CD8-positive, alpha-beta memory T cell (primary cell): ENCODE data around the gene TRAF3IP1. TPM values are rescaled to one million over a fixed set of nuclear protein-coding genes. Genes with fewer than 3 reads are reported as not detected.

Experiments used
- CTCF ChIA-PET: fragments of 350-600 bp; sonication (Branson Sonifier 250); formaldehyde crosslinking; loops from one replicate; lab custom pipeline; 2021; ENCODE audit warnings: antibody characterized with exemption; lab: Charles Lee
- POLR2A ChIA-PET: fragments of 350-600 bp; sonication (Branson Sonifier 250); formaldehyde crosslinking; loops from one replicate; lab custom pipeline; 2021; ENCODE audit warnings: antibody characterized with exemption; lab: Charles Lee
- DNase-seq, 5 donors: peaks; one replicate each; pipeline versions ENCODE4 v3.0.0 to v3.0.0-alpha.2; 2020 to 2022; ENCODE audit warnings: mixed read lengths in 1 of 5
- H3K27ac ChIP-seq: one replicate; pipeline ENCODE4 v1.7.0; 2013; ENCODE audit warnings: low read depth, mild to moderate bottlenecking, low read length, moderate library complexity
- H3K27me3 ChIP-seq: 2 replicates; pipeline ENCODE4 v1.7.0; 2013; ENCODE audit warnings: low read length, mild to moderate bottlenecking; ENCODE audit not compliant: insufficient read depth, poor library complexity, severe bottlenecking
- H3K36me3 ChIP-seq: 2 replicates; pipeline ENCODE4 v1.7.0; 2013; ENCODE audit warnings: mild to moderate bottlenecking, low read length, moderate library complexity; ENCODE audit not compliant: insufficient read depth
- H3K4me1 ChIP-seq: 2 replicates; pipeline ENCODE4 v1.7.0; 2013; ENCODE audit warnings: mild to moderate bottlenecking, low read length, moderate library complexity; ENCODE audit not compliant: insufficient read depth
- H3K4me3 ChIP-seq: 2 replicates; pipeline ENCODE4 v1.7.0; 2013; ENCODE audit warnings: mild to moderate bottlenecking, low read length
- H3K9me3 ChIP-seq: 2 replicates; pipeline ENCODE4 v1.7.0; 2013; ENCODE audit warnings: mild to moderate bottlenecking, low read length
- H3K27ac Mint-ChIP-seq, 8 donors: one replicate each; pipeline ENCODE4 v1.8.0; 2020 to 2021; ENCODE audit warnings: mixed read lengths in 8 of 8, mild to moderate bottlenecking in 6 of 8, inconsistent platforms in 3 of 8, moderate library complexity in 3 of 8
- H3K27me3 Mint-ChIP-seq, 2 donors: one replicate each; pipeline ENCODE4 v1.8.0; 2020 to 2021; ENCODE audit warnings: mixed read lengths in 2 of 2, mild to moderate bottlenecking in 1 of 2, moderate library complexity in 1 of 2
- H3K36me3 Mint-ChIP-seq, 3 donors: one replicate each; pipeline ENCODE4 v1.8.0; 2020 to 2021; ENCODE audit warnings: mixed read lengths in 3 of 3, inconsistent platforms in 1 of 3, mild to moderate bottlenecking in 1 of 3
- H3K4me1 Mint-ChIP-seq, 3 donors: one replicate each; pipeline ENCODE4 v1.8.0; 2020 to 2021; ENCODE audit warnings: mixed read lengths in 3 of 3, inconsistent platforms in 1 of 3, mild to moderate bottlenecking in 1 of 3
- H3K4me3 Mint-ChIP-seq, 7 donors: one replicate each; pipeline ENCODE4 v1.8.0; 2020 to 2021; ENCODE audit warnings: mixed read lengths in 7 of 7, mild to moderate bottlenecking in 6 of 7, moderate library complexity in 4 of 7, inconsistent platforms in 2 of 7
- H3K9me3 Mint-ChIP-seq, 5 donors: one replicate each; pipeline ENCODE4 v1.8.0; 2020 to 2022; ENCODE audit warnings: mixed read lengths in 5 of 5, mild to moderate bottlenecking in 3 of 5, moderate library complexity in 2 of 5, inconsistent platforms in 1 of 5
- polyA plus RNA-seq: library from polyadenylated mRNA; unstranded; fragments of 300-500 nt; fragmentation: Illumina TruSeq; gene quantifications from one replicate; pipeline ENCODE4 v1.2.3, GENCODE V29; 2021
- total RNA-seq, 2 experiments: library from RNA; stranded (reverse); gene quantifications; one replicate each; pipeline ENCODE4 v1.2.3, GENCODE V29; 2021

Gene TRAF3IP1
- total and polyA plus RNA-seq, 3 experiments from 2014 or later = 10.2 to 15.9 (median 14.7) TPM

DNA sequence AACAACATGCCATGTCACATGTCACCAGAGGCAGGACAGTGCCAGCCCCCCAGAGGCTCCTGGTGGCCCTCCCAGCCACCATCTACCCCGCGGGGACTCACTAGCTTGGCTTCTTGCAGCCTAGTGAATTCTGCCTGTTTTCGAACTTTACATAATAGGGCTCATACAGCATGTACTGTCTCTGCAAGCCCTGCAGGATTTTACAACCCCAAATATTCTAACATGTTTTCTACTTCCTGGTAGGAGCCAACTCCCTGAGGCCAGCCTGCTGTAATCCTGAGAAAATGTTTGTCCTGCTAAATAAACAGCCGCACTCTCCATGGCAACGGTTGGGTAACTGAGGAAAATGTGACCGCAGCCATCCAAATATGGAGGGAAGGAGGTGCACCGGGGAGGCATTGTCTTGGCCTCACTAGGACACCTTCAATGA, 34.6 kb upstream of the TRAF3IP1 start:
- peak overlapping the region in 1 of 7 donors; percentile 39 for H3K4me3 Mint-ChIP-seq
- no peaks in the 10 kb centered on the region for H3K27me3 ChIP-seq
- no peaks in the 10 kb centered on the region for H3K9me3 ChIP-seq
- H3K4me1 ChIP-seq = peaks cover 23% of the 10 kb centered on the region
- H3K4me3 ChIP-seq = no peak overlapping the region
- peaks cover 41 to 69% (median 44%) of the 10 kb centered on the region in 3 donors for H3K4me1 Mint-ChIP-seq
- H3K9me3 Mint-ChIP-seq = no peaks in the 10 kb centered on the region
- H3K36me3 ChIP-seq = no peaks in the 10 kb centered on the region
- H3K27me3 Mint-ChIP-seq = no peaks in the 10 kb centered on the region
- H3K27ac ChIP-seq = no peak overlapping the region
- ChIA-PET POLR2A (no interaction called here), CTCF (interaction anchor here (1.1 to 2.6 kb wide), 2 partner anchors 23 to 363 kb away, joined by 3 to 7 read pairs; no protein-coding TSS in a partner anchor)
- H3K27ac Mint-ChIP-seq = peak overlapping the region in 2 of 8 donors; percentile 55 to 88
- no peak for DNase-seq
- H3K36me3 Mint-ChIP-seq = peaks cover 0 to 5% (median 0%) of the 10 kb centered on the region in 3 donors

DNA sequence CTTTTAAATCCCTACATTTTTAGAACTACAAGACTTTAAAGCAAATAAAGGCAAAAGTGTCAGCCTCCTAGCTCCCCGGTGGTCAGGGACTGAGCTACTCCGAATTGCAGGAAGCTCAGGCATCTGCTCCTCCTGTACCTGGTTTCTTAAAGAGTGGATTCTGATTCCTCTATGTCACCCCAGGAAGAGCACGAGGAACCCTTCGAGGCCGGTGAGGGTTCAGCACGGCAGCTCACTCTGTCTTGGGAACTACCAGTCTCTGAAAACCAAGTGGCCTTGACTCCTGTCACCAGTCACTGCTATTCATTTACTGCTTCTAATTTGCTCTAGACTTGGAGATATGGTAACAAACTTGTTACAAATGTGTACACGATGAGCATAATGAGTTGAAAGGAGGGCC, 34.2 kb upstream of the TRAF3IP1 start:
- H3K9me3 Mint-ChIP-seq = no peaks in the 10 kb centered on the region
- ChIA-PET CTCF (interaction anchor here (2.6 kb wide), 1 partner anchor 23 kb away, joined by 7 read pairs; no protein-coding TSS in a partner anchor), POLR2A (no interaction called here)
- H3K27me3 ChIP-seq = no peaks in the 10 kb centered on the region
- no peaks in the 10 kb centered on the region for H3K36me3 ChIP-seq
- peaks cover 0 to 5% (median 0%) of the 10 kb centered on the region in 3 donors for H3K36me3 Mint-ChIP-seq
- H3K4me1 Mint-ChIP-seq = peaks cover 41 to 70% (median 43%) of the 10 kb centered on the region in 3 donors
- H3K27ac ChIP-seq = no peak overlapping the region
- H3K4me3 Mint-ChIP-seq = peak overlapping the region in 2 of 7 donors; percentile 78 to 89
- H3K9me3 ChIP-seq = no peaks in the 10 kb centered on the region
- H3K4me1 ChIP-seq = peaks cover 23% of the 10 kb centered on the region
- no peak overlapping the region for H3K4me3 ChIP-seq
- H3K27me3 Mint-ChIP-seq = no peaks in the 10 kb centered on the region
- H3K27ac Mint-ChIP-seq = peak overlapping the region in 3 of 8 donors; percentile 82 to 91 (median 88)
- no peak for DNase-seq

DNA sequence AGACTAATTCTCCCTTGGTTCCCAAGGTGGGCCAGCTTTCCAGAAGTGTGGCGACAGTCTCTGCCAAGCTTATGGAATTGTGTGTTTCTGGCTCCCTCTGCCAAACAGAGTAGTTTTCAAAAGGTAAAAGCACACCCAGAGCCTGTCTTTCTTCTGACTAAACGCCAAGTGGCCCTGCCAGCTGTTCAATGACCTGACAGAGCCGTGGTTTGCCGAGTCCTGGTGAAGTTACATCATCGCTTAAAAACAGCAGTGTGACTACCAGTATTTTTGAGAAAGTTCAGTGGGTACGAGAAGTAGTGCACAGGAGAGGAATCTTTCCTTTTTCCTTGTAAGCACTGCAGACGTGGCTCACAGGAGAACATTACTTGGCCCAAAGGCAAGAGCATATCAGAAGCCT, 33.8 kb upstream of the TRAF3IP1 start:
- Mint-ChIP-seq H3K4me3 (peak overlapping the region; percentile 77 to 91 (median 81)), H3K27ac (peak overlapping the region in 6 of 8 donors; percentile 82 to 93 (median 88)), H3K36me3 (peaks cover 0 to 5% (median 0%) of the 10 kb centered on the region in 3 donors), H3K4me1 (peaks cover 41 to 66% (median 43%) of the 10 kb centered on the region in 3 donors), H3K9me3 (no peaks in the 10 kb centered on the region), H3K27me3 (no peaks in the 10 kb centered on the region)
- Histone ChIP-seq H3K27me3 (no peaks in the 10 kb centered on the region), H3K27ac (no peak overlapping the region), H3K36me3 (no peaks in the 10 kb centered on the region), H3K9me3 (no peaks in the 10 kb centered on the region), H3K4me3 (no peak overlapping the region), H3K4me1 (peaks cover 23% of the 10 kb centered on the region)
- peak in 1 of 5 donors; percentile 41 for DNase-seq
- ChIA-PET POLR2A (no interaction called here), CTCF (interaction anchor here (2.6 kb wide), 1 partner anchor 24 kb away, joined by 7 read pairs; no protein-coding TSS in a partner anchor)

DNA sequence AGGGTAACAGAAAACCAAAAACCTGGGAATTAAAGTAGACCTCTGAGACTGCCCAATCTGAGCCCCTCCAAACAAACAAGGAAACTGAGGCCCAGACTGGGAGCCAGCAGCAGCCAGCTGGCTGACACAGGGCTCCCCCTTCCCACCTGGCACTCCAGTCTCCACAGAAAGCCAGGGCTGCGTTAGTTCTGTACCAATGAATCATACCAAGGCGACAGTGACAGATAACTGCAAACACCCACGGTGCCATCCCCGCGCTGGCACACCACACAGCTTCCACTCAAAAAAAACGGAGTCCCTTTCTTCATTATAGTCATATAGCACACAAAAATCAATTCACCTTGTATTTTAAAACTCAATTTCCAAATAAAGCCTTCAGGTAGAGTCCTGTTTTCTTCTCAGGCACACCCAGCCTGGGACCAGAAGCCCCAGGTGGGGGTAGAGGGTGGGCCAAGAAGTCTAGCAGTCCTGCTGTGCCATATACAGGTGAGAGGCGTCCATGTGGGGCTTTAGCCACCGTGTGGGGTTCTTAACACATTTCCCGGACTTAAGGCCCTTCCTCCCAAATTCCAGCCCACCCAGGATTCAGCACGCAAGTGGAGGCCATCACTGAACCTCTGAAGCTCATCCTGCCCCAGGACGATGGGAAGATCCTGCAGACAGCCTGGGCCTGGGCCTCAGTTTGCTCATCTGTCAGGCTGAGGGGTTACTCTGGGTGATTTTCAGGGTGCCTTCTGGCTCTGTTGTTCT, 33.2 kb upstream of the TRAF3IP1 start:
- peak in 1 of 5 donors; percentile 37 for DNase-seq
- peaks cover 41 to 60% (median 43%) of the 10 kb centered on the region in 3 donors for H3K4me1 Mint-ChIP-seq

DNA sequence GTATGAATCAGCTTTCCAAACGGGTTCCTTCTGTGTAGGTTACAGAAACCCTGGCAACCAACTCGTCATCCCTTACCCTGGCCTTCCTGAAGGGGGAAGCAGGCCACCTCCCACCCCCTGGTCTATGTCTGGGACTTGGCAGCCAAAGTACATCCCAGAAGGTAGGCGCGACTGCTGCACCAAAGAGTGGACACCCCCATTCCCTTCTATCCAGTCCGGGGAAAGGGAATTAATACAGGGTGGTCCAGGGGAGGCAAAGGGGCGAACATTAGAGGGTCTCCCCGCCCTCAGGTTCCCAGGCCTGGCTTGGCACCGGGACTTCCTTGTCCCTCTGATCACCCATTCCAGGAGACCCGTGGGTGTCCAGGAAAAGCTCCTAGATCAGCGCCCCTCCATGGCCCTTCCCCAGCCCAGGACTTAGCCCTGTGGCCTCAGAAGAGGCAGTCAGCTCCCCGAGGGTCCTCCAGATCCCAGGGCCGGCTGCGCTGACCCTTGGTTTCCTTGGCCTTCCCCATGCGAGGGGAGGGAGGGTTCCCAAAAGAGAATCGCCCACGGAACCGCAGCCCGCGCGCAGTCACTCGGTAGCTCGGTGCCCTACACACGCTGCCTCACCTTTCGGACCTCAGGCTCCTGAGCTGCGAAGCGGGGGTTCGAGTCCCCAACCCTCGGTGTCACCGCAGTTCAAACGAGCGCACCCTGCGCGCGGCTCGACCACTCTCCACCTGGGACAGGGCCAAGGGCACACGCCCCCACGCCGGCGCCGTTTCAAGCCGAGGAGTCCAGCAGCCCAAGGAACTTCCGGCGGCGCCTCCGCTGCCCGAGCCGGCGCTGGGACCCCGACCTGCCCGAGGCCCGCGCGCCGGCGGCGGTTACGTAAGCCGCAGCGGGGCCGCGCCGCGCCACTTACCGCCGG, 32.3 kb upstream of the TRAF3IP1 start, which contains the start of gene PER2:
Gene PER2, minus strand, starts transcription at position 874 of the 913 bp plus-strand sequence. CDS start 10,674 bp downstream, outside the sequence.
- POLR2A ChIA-PET = interaction anchor here (1.4 to 2.0 kb wide), 2 partner anchors 48 to 57 kb away, joined by 3 to 8 read pairs; partner anchors contain the start of gene HES6
- peak within 1 kb of the TSS; percentile 88 to 98 (median 94) for H3K27ac Mint-ChIP-seq
- Histone ChIP-seq H3K4me1 (peaks cover 23% of the 10 kb centered on the region), H3K9me3 (no peaks in the 10 kb centered on the region), H3K27me3 (no peaks in the 10 kb centered on the region), H3K36me3 (no peaks in the 10 kb centered on the region), H3K4me3 (peak within 1 kb of the TSS; percentile 84), H3K27ac (peak within 1 kb of the TSS; percentile 91)
- peak within 1 kb of the TSS; percentile 85 to 95 (median 90) for H3K4me3 Mint-ChIP-seq
- no peaks in the 10 kb centered on the region for H3K9me3 Mint-ChIP-seq
- H3K36me3 Mint-ChIP-seq = peaks cover 0 to 5% (median 0%) of the 10 kb centered on the region in 3 donors
- DNase-seq = peak in 3 of 5 donors; percentile 21 to 64 (median 25)
- H3K4me1 Mint-ChIP-seq = peaks cover 36 to 55% (median 43%) of the 10 kb centered on the region in 3 donors
- CTCF ChIA-PET = interaction anchor here (1.4 kb wide), 1 partner anchor 9 kb away, joined by 3 read pairs; no protein-coding TSS in a partner anchor
- H3K27me3 Mint-ChIP-seq = no peaks in the 10 kb centered on the region

More for the DNA sequence above, 33.2 kb upstream of the TRAF3IP1 start:
- Histone ChIP-seq H3K4me1 (peaks cover 23% of the 10 kb centered on the region), H3K27ac (peak overlapping the region; percentile 91), H3K36me3 (no peaks in the 10 kb centered on the region), H3K4me3 (peak overlapping the region; percentile 84), H3K9me3 (no peaks in the 10 kb centered on the region), H3K27me3 (no peaks in the 10 kb centered on the region)
- ChIA-PET POLR2A (no interaction called here), CTCF (no interaction called here)
- Mint-ChIP-seq H3K9me3 (no peaks in the 10 kb centered on the region), H3K36me3 (peaks cover 0 to 5% (median 0%) of the 10 kb centered on the region in 3 donors), H3K4me3 (peak overlapping the region; percentile 77 to 91 (median 81)), H3K27me3 (no peaks in the 10 kb centered on the region), H3K27ac (peak overlapping the region; percentile 82 to 93 (median 88))

DNA sequence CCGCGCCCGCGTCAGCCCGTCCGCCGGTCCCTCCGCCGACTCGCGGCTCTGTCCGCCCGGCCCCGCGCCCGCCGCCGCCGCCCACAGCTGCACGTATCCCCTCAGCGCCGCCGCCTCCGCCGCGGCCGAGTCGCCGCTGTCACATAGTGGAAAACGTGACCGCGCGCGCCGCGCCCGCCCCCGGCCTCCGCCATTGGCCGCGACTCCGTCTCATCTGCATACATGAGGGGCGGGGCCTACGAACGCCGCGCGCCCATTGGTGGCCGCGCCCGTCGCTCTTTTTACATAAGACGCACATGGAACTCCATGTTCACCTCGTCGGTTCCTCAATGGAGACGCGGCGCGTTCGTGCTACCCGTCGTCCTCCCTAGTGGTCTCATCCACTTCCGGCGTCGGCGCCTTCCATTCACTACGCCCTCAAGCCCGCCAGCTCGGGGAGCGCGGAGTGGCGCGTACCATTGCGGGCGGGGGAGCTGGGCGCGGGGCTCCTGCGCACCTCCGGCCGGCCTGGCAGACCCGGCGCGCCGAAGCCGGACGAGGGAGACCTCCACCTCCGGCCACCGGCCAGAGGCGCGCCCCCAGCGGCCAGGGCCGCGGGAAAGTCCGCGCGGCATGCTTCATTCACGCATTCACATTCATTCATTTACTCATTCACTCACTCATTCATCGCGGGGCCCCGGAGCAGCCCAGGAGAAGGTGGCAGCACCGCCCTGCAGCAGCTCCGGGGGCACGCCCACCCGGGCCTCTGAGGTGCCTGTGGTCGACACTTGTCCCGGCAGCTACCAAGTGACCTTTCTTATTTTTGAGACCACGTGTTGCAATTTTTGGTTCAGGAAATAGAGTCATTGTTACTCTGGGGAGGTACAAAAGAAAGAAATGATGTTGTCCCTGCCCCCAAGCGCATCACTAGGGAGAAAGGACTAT, 31.4 kb upstream of the TRAF3IP1 start:
- POLR2A ChIA-PET = interaction anchor here (0.7 to 2.0 kb wide), 5 partner anchors 49 to 1112 kb away, joined by 3 to 8 read pairs (median 4); partner anchors contain the start of genes HDAC4, HES6 and ILKAP
- Mint-ChIP-seq H3K9me3 (no peaks in the 10 kb centered on the region), H3K27me3 (no peaks in the 10 kb centered on the region), H3K36me3 (peaks cover 0 to 5% (median 0%) of the 10 kb centered on the region in 3 donors), H3K27ac (peak overlapping the region; percentile 88 to 98 (median 94)), H3K4me3 (peak overlapping the region; percentile 85 to 95 (median 90)), H3K4me1 (peaks cover 33 to 50% (median 38%) of the 10 kb centered on the region in 3 donors)
- H3K4me1 ChIP-seq = peaks cover 23% of the 10 kb centered on the region
- peak; percentile 96 to 99 (median 97) for DNase-seq
- peak overlapping the region; percentile 91 for H3K27ac ChIP-seq
- H3K27me3 ChIP-seq = no peaks in the 10 kb centered on the region
- no peaks in the 10 kb centered on the region for H3K36me3 ChIP-seq
- no peaks in the 10 kb centered on the region for H3K9me3 ChIP-seq
- peak overlapping the region; percentile 40 for H3K4me3 ChIP-seq
- CTCF ChIA-PET = interaction anchor here (1.4 kb wide), 1 partner anchor 10 kb away, joined by 3 read pairs; no protein-coding TSS in a partner anchor
